ENCODE results near the gene ARHGAP42. TPM values are rescaled to one million over a fixed set of nuclear protein-coding genes. Genes with fewer than 3 reads are reported as not detected.

Gene ARHGAP42
- total RNA-seq, 2 donors from 2014 or later = 5.6 to 13.8 TPM

GRCh38 chr11:100955318-100955717 is 268.2 kb downstream of the ARHGAP42 start:
- Histone ChIP-seq H3K9me3 (no peaks in the 10 kb centered on the region), H3K4me3 (no peak overlapping the region), H3K36me3 (no peaks in the 10 kb centered on the region), H3K27ac (no peak overlapping the region), H3K4me1 (ENCODE audit: control insufficient read depth in 1 of 2, low read depth in 2 of 2) (peaks cover 0 to 10% of the 10 kb centered on the region in 2 donors), H3K27me3 (replicated peaks; ENCODE audit: insufficient read depth) (no peaks in the 10 kb centered on the region)
- TF ChIP-seq CTCF (IDR thresholded peaks at IDR 0.05) = no peak
- DNase-seq (ENCODE audit: low spot score) (no peak), ATAC-seq (ENCODE audit: insufficient number of reproducible peaks, low FRiP score, low read depth) (no peak)

- Histone ChIP-seq H3K4me1 (ENCODE audit: control insufficient read depth in 1 of 2, low read depth in 2 of 2) (peaks cover 0 to 10% of the 10 kb centered on the region in 2 donors), H3K9me3 (no peaks in the 10 kb centered on the region), H3K27me3 (replicated peaks; ENCODE audit: insufficient read depth) (no peaks in the 10 kb centered on the region), H3K36me3 (no peaks in the 10 kb centered on the region), H3K27ac (no peak overlapping the region), H3K4me3 (no peak overlapping the region)
- ATAC-seq (ENCODE audit: insufficient number of reproducible peaks, low FRiP score, low read depth) = no peak
- TF ChIP-seq CTCF (IDR thresholded peaks at IDR 0.05) = no peak
- DNase-seq (ENCODE audit: low spot score) = no peak
Measured at GRCh38 chr11:100956351-100956750, 269.3 kb downstream of the ARHGAP42 start.

GRCh38 chr11:100957499-100957898 is 270.4 kb downstream of the ARHGAP42 start:
- H3K36me3 ChIP-seq = no peaks in the 10 kb centered on the region
- H3K27ac ChIP-seq = no peak overlapping the region
- no peaks in the 10 kb centered on the region for H3K27me3 ChIP-seq (replicated peaks; ENCODE audit: insufficient read depth)
- DNase-seq (ENCODE audit: low spot score) (no peak), ATAC-seq (ENCODE audit: insufficient number of reproducible peaks, low FRiP score, low read depth) (no peak)
- peaks cover 0 to 10% of the 10 kb centered on the region in 2 donors for H3K4me1 ChIP-seq (ENCODE audit: control insufficient read depth in 1 of 2, low read depth in 2 of 2)
- no peaks in the 10 kb centered on the region for H3K9me3 ChIP-seq
- no peak for TF ChIP-seq CTCF (IDR thresholded peaks at IDR 0.05)
- no peak overlapping the region for H3K4me3 ChIP-seq

GRCh38 chr11:100961633-100962032 is 274.5 kb downstream of the ARHGAP42 start:
- Histone ChIP-seq H3K4me3 (no peak overlapping the region), H3K36me3 (no peaks in the 10 kb centered on the region), H3K27ac (no peak overlapping the region), H3K27me3 (replicated peaks; ENCODE audit: insufficient read depth) (no peaks in the 10 kb centered on the region), H3K4me1 (ENCODE audit: control insufficient read depth in 1 of 2, low read depth in 2 of 2) (peaks cover 0 to 15% of the 10 kb centered on the region in 2 donors), H3K9me3 (no peaks in the 10 kb centered on the region)
- TF ChIP-seq CTCF (IDR thresholded peaks at IDR 0.05) = no peak
- DNase-seq (ENCODE audit: low spot score) (no peak), ATAC-seq (ENCODE audit: insufficient number of reproducible peaks, low FRiP score, low read depth) (no peak)

- ATAC-seq (ENCODE audit: insufficient number of reproducible peaks, low FRiP score, low read depth) (no peak), DNase-seq (ENCODE audit: low spot score) (no peak)
- Histone ChIP-seq H3K4me3 (no peak overlapping the region), H3K36me3 (no peaks in the 10 kb centered on the region), H3K4me1 (ENCODE audit: control insufficient read depth in 1 of 2, low read depth in 2 of 2) (peaks cover 0 to 15% of the 10 kb centered on the region in 2 donors), H3K27ac (no peak overlapping the region), H3K27me3 (replicated peaks; ENCODE audit: insufficient read depth) (no peaks in the 10 kb centered on the region), H3K9me3 (no peaks in the 10 kb centered on the region)
- no peak for TF ChIP-seq CTCF (IDR thresholded peaks at IDR 0.05)
Measured at GRCh38 chr11:100963375-100963774, 276.3 kb downstream of the ARHGAP42 start.
